ENCODE measurements around the gene CCNH. TPM values are rescaled to one million over a fixed set of nuclear protein-coding genes. Genes with fewer than 3 reads are reported as not detected.

CCNH gene
- total RNA-seq, 4 donors from 2014 or later: 33.0 to 98.0 (median 67.6) TPM

Small RNAs within 50 kb of the gene (small RNA-seq; reads per million reads assigned to genes)
- 0 reads per million in 3 donors for gene RNU6-727P

Other genes starting within 250 kb of the CCNH start
- gene RASA1, start 145.0 kb downstream of the CCNH start, total RNA-seq: 10 to 100 TPM; 23.4 to 27.3 (median 23.6) TPM